Erythroblast (primary cell): ENCODE measurements around the gene CSTB.

ENCODE experiments used
- DNase-seq, 2 experiments: peaks; one replicate each; lab custom pipeline; 2025; lab: John Stamatoyannopoulos, UW
- GATA1 ChIP-seq: IDR thresholded peaks from 2 replicates; pipeline ENCODE4 v1.6.1; 2011; ENCODE audit warnings: low read depth, mild to moderate bottlenecking, control low read depth, low read length, moderate library complexity
- POLR2A ChIP-seq: IDR thresholded peaks from 2 replicates; pipeline ENCODE4 v1.6.1; 2011; ENCODE audit warnings: mild to moderate bottlenecking, low read length

CSTB gene

GRCh38 chr21:43726686-43727518, 49.2 kb downstream of the CSTB start:
- DNase-seq = no peak
- TF ChIP-seq GATA1 (no peak), POLR2A (no peak)
